A673 (cell line): Measurements from ENCODE around the gene KLHL33.

Experiments used
- EZH2 ChIP-seq: fragments of 200-600 bp; sonication (generic); IDR thresholded peaks from 2 replicates; pipeline ENCODE4 v1.6.1; 2017; ENCODE audit warnings: borderline replicate concordance, low read depth, mild to moderate bottlenecking, mixed read lengths, antibody characterized with exemption, low read length; ENCODE audit not compliant: poor library complexity, severe bottlenecking
- TF ChIP-seq, protein P1 (sequence below): fragments of 300-800, 200-600 bp; sonication (generic); conservative IDR thresholded peaks from 2 replicates; pipeline ENCODE4 v1.5.1; 2017; ENCODE audit warnings: low read depth, mild to moderate bottlenecking, antibody characterized with exemption, low read length, moderate library complexity, mixed read lengths

DNA sequence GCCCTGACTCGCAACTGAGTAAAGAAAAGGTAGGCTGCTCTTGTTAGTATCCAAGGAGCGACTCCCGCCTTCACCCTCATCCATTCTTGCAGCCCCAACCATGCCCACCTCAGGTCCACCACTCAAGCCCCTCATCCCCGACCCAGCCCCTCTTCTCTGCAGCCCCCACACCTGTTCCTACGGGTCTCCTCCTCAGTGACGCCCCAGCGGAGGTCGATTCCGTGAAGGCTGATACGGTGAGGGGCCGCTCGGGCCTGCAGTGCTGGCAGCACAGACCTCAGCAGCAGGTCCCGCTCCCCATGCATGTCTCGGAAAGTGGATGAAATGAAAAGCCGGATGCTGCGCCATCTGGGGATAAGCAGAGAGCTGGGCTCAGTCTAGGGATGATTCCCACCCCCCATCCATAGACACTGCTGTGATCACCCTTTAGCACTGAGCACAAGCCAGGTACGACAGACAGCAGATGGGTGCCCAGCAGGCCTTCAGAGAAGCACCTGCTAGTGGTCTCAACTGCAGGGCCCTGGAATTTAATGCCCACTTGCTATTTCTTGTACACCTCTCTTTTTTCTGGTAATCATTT, 49.6 kb downstream of the KLHL33 start:
- TF ChIP-seq, protein P1, sequence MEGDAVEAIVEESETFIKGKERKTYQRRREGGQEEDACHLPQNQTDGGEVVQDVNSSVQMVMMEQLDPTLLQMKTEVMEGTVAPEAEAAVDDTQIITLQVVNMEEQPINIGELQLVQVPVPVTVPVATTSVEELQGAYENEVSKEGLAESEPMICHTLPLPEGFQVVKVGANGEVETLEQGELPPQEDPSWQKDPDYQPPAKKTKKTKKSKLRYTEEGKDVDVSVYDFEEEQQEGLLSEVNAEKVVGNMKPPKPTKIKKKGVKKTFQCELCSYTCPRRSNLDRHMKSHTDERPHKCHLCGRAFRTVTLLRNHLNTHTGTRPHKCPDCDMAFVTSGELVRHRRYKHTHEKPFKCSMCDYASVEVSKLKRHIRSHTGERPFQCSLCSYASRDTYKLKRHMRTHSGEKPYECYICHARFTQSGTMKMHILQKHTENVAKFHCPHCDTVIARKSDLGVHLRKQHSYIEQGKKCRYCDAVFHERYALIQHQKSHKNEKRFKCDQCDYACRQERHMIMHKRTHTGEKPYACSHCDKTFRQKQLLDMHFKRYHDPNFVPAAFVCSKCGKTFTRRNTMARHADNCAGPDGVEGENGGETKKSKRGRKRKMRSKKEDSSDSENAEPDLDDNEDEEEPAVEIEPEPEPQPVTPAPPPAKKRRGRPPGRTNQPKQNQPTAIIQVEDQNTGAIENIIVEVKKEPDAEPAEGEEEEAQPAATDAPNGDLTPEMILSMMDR = no peak
- no peak for TF ChIP-seq EZH2
